HFF-Myc (cell line): ENCODE data around the gene GTPBP3.

Experiments used
- DNase-seq: peaks from one replicate; pipeline ENCODE4 v3.0.0-alpha.2; 2011; ENCODE audit warnings: low read depth; ENCODE audit errors: extremely low read depth
- H3K4me3 ChIP-seq: replicated peaks from 2 replicates; pipeline ENCODE4 v1.5.1; 2011; ENCODE audit warnings: low read depth, mild to moderate bottlenecking, control low read depth, low read length
- CTCF ChIP-seq: IDR thresholded peaks from 2 replicates; pipeline ENCODE4 v1.5.1; 2012; ENCODE audit warnings: mild to moderate bottlenecking, low read depth, low read length, control low read depth; ENCODE audit errors: missing control alignments

GTPBP3 gene

GRCh38 chr19:17340302-17340870 lies 3.0 kb downstream of the GTPBP3 start:
- H3K4me3 ChIP-seq: no peak overlapping the region
- no peak for DNase-seq
- TF ChIP-seq CTCF: no peak

- H3K4me3 ChIP-seq: no peak overlapping the region
Observed at GRCh38 chr19:17340871-17341357, 3.6 kb downstream of the GTPBP3 start.

GRCh38 chr19:17341386-17341785 lies 4.0 kb downstream of the GTPBP3 start:
- no peak for DNase-seq
- TF ChIP-seq CTCF: no peak
- no peak overlapping the region for H3K4me3 ChIP-seq

More at GRCh38 chr19:17340871-17341357, 3.6 kb downstream of the GTPBP3 start:
- no peak for TF ChIP-seq CTCF
- DNase-seq: no peak

- no peak for DNase-seq
- H3K4me3 ChIP-seq: no peak overlapping the region
- no peak for TF ChIP-seq CTCF
Observed at GRCh38 chr19:17341845-17342244, 4.5 kb downstream of the GTPBP3 start.

GRCh38 chr19:17346109-17346671 lies 8.8 kb downstream of the GTPBP3 start:
- no peak for DNase-seq
- TF ChIP-seq CTCF: peak; percentile 94
- H3K4me3 ChIP-seq: no peak overlapping the region

- no peak overlapping the region for H3K4me3 ChIP-seq
- TF ChIP-seq CTCF: no peak
- DNase-seq: no peak
Observed at GRCh38 chr19:17347361-17347760, 10.0 kb downstream of the GTPBP3 start.

- DNase-seq: no peak
- TF ChIP-seq CTCF: no peak
- no peak overlapping the region for H3K4me3 ChIP-seq
Observed at GRCh38 chr19:17347877-17348276, 10.5 kb downstream of the GTPBP3 start.
